Measurements from ENCODE around the gene OLFM1.

The OLFM1 gene

DNA sequence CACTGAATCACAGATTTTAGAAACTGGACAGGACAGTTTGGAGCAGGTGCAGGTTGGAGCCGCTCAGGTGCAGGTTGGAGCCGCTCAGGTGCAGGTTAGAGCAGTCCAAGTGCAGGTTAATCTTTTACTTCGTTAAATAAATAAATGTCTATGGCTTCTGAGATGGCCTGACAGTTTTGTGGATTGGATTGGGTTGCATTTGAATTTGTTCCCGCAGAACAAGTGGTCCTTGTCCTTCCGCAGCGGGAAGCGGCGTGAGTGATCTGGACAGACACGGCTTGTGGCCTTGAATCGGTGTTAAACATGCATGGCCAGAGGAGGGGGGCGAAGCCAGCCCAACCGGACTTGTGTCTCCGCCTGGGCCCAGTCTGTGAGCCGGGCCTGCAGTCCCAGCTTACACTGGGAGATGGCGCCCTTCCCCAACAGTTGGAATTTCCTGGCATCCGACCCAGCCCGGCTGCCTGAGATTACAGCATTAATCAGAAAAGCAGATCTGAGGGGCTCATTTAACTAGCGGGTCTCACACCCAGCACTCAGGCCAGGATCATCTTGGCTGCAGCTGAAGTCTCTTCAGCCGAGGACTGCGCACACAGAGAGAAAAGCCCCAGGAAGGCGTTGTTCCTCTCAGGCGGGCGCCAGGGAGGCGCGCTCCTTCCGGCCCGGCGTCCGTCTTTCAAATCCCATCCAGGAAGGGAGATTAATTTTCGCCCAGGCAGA is 1.5 kb upstream of the OLFM1 start:
- H3K4me3 ChIP-seq (ENCODE audit: low read depth, low read length): peak overlapping the region; percentile 30
- DNase-seq (ENCODE audit: low read depth): peak; percentile 75
- TF ChIP-seq, protein P1, sequence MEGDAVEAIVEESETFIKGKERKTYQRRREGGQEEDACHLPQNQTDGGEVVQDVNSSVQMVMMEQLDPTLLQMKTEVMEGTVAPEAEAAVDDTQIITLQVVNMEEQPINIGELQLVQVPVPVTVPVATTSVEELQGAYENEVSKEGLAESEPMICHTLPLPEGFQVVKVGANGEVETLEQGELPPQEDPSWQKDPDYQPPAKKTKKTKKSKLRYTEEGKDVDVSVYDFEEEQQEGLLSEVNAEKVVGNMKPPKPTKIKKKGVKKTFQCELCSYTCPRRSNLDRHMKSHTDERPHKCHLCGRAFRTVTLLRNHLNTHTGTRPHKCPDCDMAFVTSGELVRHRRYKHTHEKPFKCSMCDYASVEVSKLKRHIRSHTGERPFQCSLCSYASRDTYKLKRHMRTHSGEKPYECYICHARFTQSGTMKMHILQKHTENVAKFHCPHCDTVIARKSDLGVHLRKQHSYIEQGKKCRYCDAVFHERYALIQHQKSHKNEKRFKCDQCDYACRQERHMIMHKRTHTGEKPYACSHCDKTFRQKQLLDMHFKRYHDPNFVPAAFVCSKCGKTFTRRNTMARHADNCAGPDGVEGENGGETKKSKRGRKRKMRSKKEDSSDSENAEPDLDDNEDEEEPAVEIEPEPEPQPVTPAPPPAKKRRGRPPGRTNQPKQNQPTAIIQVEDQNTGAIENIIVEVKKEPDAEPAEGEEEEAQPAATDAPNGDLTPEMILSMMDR (conservative IDR thresholded peaks at IDR 0.05; ENCODE audit: low read depth, low read length): peak; percentile 91

DNA sequence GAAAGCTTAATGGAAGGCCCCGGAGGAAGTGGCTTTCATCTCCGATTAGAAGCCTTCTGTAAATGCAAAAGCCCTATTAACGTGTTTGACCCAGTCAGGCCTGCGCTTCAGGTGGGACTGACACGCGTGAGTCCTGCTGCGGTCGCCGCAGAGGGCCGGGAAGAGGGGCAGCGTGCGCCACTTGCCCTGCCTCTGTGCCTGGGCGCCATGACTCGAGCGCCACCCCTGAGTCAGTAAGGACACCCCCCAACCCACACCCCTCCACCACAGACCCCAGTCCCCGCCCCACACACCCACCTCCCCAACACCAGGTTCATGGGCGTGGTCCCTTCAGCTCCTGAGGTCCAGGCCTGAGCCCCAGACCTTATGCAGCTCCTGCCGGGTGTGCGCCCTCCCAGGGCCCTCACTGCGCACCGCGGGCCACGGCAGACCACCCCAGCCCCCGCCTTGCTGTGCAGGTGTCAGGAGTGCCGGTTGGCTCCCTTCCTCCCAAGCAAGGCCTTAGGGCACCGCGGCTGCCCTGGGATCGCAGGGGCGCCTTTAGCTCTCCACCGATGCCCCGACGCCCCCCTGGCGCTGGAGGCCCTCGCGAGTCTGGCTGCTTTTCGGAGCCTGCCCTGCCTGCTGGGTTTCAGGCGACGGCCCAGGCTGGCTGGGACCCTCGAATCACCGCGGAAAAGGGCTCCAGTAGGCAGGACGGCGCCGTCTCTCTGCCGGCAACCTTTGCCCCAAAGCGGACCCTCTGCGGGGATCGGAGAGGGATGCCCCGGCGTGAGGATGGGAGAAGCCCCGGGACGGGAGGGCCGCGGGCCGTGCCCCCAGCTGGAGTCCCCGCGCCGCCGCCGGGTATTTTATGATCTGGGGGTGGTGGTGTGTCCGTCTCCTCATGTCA is 625 bp upstream of the OLFM1 start:
- TF ChIP-seq, protein P1 (conservative IDR thresholded peaks at IDR 0.05; ENCODE audit: low read depth, low read length): no peak
- no peak for DNase-seq (ENCODE audit: low read depth)
- H3K4me3 ChIP-seq (ENCODE audit: low read depth, low read length): no peak overlapping the region

DNA sequence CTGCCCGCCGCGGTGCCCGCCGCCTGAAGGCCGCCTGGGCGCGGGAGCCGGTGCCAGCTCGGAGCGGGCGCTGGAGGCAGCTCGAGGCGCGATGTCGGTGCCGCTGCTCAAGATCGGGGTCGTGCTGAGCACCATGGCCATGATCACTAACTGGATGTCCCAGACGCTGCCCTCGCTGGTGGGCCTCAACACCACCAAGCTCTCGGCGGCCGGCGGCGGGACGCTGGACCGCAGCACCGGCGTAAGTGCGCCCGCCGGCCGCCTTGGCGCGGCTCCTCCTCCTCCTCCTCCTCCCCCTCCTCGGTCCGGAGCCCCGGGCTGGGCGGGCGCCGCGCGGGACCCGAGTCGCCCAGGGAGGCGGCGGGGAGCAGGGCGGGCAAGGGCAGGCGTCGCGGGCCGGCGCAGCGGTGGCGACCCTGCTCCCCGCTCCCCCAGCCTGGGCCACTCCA is 455 bp downstream of the OLFM1 start:
- DNase-seq (ENCODE audit: low read depth): no peak
- TF ChIP-seq, protein P1 (conservative IDR thresholded peaks at IDR 0.05; ENCODE audit: low read depth, low read length): no peak
- H3K4me3 ChIP-seq (ENCODE audit: low read depth, low read length): no peak overlapping the region

DNA sequence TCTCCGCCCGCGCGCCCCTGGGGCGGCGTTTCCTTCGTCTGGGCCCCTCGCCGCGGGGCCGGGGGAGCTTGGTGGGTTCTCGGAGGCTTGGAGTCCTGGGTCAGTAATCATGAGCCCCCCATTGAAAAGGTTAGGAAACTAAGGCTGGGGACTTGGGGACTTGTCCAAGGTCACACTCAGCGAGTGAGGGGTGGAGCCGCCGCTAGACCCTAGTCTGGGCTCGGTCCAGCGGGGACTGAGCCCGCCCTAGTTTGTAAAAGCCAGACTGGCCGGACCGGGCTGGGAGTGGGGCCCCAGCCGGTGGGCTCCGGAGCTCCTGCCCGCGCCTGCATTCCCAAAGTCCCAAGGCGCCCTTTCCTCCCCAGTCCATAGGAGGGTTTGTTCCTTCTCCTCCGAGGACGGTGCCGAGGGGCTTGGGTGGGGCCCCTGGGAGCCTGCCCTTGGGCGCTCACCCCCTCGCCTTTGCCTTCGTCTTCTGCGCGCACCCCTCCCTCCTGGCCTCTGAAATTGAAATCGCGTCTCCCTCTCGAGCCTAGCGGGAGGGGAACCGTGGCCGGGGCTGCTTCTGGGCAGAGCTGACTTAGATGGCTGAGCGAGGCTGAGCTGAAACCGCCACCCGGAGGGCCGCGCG is 995 bp downstream of the OLFM1 start:
- H3K4me3 ChIP-seq (ENCODE audit: low read depth, low read length): no peak overlapping the region
- TF ChIP-seq, protein P1 (conservative IDR thresholded peaks at IDR 0.05; ENCODE audit: low read depth, low read length): no peak
- no peak for DNase-seq (ENCODE audit: low read depth)

DNA sequence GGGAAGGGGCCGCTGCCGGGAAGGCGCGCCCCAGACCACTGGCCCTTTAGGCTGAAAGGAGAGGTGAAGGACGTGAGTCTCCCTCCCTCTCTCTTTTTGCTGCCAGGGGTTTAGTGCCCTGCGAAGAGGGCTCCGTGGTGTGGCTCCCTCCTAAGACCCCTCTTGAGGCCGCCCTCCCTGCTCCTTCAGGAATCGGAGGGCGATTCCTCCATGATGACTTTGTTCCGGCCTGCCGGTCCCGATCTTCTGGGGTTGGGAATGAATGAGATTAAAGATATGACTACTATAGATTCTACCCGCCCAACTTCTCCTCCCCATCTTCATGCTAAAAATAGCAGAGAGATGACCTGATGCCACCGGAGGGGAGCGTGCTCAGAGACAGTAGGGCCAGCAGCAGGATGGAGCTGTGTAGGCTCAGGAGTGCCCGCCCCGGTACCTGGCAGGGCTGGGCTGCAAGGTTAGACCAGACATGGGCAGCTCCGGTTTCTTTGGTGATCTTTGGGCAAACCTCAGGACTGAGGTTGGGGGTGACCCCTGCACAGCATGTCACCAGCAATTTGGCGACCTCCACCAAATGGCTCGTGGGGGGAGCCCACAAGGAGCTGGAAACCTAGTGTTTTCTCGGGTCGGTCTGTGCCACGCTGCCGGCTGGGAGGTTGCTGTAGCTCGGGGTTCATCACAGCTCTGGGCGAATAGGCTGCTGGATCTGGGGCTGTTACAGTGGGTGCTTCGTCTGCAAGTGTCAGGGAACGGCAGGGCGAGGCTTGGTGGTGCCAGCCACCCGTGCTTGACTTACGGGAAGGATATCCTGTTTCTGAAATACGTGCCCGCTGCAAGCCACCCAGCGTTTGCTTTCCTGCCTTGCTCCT is 1.7 kb downstream of the OLFM1 start:
- no peak for DNase-seq (ENCODE audit: low read depth)
- no peak overlapping the region for H3K4me3 ChIP-seq (ENCODE audit: low read depth, low read length)
- TF ChIP-seq, protein P1 (conservative IDR thresholded peaks at IDR 0.05; ENCODE audit: low read depth, low read length): no peak

DNA sequence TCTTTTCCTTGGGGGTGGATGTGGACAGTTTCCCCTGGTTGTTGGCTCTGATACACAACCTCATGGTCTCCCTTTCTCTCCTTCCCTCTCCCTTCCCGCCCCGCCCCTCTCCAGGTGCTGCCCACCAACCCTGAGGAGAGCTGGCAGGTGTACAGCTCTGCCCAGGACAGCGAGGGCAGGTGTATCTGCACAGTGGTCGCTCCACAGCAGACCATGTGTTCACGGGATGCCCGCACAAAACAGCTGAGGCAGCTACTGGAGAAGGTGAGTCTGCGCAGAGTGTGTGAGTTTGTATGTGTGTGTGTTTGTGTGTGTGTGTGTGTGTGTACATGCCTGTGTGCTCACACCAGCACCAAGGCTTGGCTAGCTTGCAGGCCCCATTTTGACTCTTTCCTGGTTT is 2.6 kb downstream of the OLFM1 start:
- TF ChIP-seq, protein P1 (conservative IDR thresholded peaks at IDR 0.05; ENCODE audit: low read depth, low read length): no peak
- no peak for DNase-seq (ENCODE audit: low read depth)
- H3K4me3 ChIP-seq (ENCODE audit: low read depth, low read length): no peak overlapping the region
